ENCODE data around the gene FAM114A1. TPM values are rescaled to one million over a fixed set of nuclear protein-coding genes. Genes with fewer than 3 reads are reported as not detected.
"Not testable (repeated sequence)": the region's sequence is repeated elsewhere in the genome, so short reads cannot be mapped to it uniquely, and the experiment has no call there.

The FAM114A1 gene
- total RNA-seq, 1 donor from 2014 or later, result 41.6 TPM

DNA sequence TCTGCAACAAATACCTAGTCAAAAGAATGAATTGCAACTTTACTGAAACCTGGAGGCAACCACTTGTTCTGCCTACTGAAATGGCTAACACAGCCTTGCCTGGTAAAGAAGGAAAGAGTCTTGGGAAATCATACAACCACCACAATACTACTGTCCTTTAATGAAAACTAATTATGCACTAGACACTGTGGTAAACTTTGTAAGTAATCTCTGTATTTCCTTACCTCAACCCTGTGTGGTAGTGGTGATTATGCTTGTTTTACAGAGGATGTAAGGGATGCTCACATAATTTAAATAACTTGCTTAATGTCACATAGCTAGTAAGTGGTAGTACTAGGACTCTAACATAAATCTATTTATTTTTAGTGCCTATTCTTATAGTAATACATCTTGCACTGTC lies 119.9 kb downstream of the FAM114A1 start:
- no peak for DNase-seq
- Histone ChIP-seq H3K9me3 (no peaks in the 10 kb centered on the region), H3K27ac (no peak overlapping the region), H3K36me3 (no peaks in the 10 kb centered on the region), H3K27me3 (ENCODE audit: low read depth) (no peaks in the 10 kb centered on the region), H3K4me1 (no peaks in the 10 kb centered on the region), H3K4me3 (no peak overlapping the region)
- TF ChIP-seq, protein P1, sequence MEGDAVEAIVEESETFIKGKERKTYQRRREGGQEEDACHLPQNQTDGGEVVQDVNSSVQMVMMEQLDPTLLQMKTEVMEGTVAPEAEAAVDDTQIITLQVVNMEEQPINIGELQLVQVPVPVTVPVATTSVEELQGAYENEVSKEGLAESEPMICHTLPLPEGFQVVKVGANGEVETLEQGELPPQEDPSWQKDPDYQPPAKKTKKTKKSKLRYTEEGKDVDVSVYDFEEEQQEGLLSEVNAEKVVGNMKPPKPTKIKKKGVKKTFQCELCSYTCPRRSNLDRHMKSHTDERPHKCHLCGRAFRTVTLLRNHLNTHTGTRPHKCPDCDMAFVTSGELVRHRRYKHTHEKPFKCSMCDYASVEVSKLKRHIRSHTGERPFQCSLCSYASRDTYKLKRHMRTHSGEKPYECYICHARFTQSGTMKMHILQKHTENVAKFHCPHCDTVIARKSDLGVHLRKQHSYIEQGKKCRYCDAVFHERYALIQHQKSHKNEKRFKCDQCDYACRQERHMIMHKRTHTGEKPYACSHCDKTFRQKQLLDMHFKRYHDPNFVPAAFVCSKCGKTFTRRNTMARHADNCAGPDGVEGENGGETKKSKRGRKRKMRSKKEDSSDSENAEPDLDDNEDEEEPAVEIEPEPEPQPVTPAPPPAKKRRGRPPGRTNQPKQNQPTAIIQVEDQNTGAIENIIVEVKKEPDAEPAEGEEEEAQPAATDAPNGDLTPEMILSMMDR (IDR thresholded peaks at IDR 0.05), result no peak
- intact Hi-C loops (cut with DNase I), result no loop called here
- no peak for ATAC-seq

- H3K4me3 ChIP-seq; H3K27me3 ChIP-seq (ENCODE audit: low read depth); ATAC-seq; intact Hi-C loops (cut with DNase I); H3K4me1 ChIP-seq; H3K36me3 ChIP-seq; DNase-seq; H3K9me3 ChIP-seq; H3K27ac ChIP-seq: not testable (repeated sequence)
Observed at GRCh38 chr4:38988353-38988752, 120.7 kb downstream of the FAM114A1 start.

DNA sequence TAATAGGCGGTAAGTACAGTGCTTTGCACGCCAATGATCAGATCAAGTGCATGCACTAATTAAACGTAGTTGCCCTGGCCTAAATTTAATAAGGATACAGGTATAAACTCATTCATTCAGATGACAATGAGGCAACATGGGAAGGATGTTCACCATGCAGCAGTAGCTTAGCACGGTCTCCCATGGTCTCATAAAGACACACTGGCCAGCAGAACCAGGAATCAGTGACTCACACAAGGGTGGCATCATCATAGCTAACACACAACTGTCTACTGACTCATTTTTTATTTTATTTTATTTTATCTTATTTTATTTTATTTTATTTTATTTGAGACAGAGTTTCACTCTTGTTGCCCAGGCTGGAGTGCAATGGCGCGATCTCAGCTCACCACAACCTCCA lies 121.9 kb downstream of the FAM114A1 start:
- Histone ChIP-seq H3K27ac (no peak overlapping the region), H3K4me3 (no peak overlapping the region), H3K9me3 (no peaks in the 10 kb centered on the region), H3K36me3 (no peaks in the 10 kb centered on the region), H3K27me3 (ENCODE audit: low read depth) (no peaks in the 10 kb centered on the region), H3K4me1 (no peaks in the 10 kb centered on the region)
- DNase-seq (no peak), ATAC-seq (no peak)
- TF ChIP-seq, protein P1 (IDR thresholded peaks at IDR 0.05), result no peak
- intact Hi-C loops (cut with DNase I), result no loop called here

DNA sequence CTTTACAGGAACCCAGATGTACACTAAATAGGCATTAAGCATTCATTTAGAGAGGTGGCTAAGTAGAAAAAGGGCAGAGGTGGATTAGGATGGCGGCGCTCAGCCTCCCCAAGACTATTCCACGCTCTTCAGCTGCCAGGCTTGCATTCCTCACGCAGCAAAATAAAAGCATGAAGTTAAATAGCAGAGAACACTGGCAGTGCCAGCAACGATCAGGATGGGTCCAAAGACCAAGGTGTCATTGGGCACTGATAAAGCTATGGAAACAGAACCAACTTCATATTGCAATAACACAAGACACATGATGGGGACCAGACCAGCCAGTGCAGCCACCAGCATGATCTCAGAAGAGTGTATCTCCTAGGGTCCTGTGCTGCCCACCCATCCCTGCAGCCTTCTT lies 122.6 kb downstream of the FAM114A1 start:
- TF ChIP-seq, protein P1 (IDR thresholded peaks at IDR 0.05), result no peak
- H3K9me3 ChIP-seq, result no peaks in the 10 kb centered on the region
- ATAC-seq, result no peak
- H3K4me3 ChIP-seq, result no peak overlapping the region
- H3K27me3 ChIP-seq (ENCODE audit: low read depth), result no peaks in the 10 kb centered on the region
- intact Hi-C loops (cut with DNase I), result no loop called here
- no peak for DNase-seq
- no peak overlapping the region for H3K27ac ChIP-seq
- H3K36me3 ChIP-seq, result no peaks in the 10 kb centered on the region
- no peaks in the 10 kb centered on the region for H3K4me1 ChIP-seq

- DNase-seq, result no peak
- no peaks in the 10 kb centered on the region for H3K27me3 ChIP-seq (ENCODE audit: low read depth)
- H3K27ac ChIP-seq, result no peak overlapping the region
- ATAC-seq, result no peak
- no peaks in the 10 kb centered on the region for H3K4me1 ChIP-seq
- intact Hi-C loops (cut with DNase I), result no loop called here
- no peaks in the 10 kb centered on the region for H3K36me3 ChIP-seq
- TF ChIP-seq, protein P1 (IDR thresholded peaks at IDR 0.05), result no peak
- no peak overlapping the region for H3K4me3 ChIP-seq
- no peaks in the 10 kb centered on the region for H3K9me3 ChIP-seq
Observed at GRCh38 chr4:38993683-38994082, 126.1 kb downstream of the FAM114A1 start.

- DNase-seq (no peak), ATAC-seq (no peak)
- no peaks in the 10 kb centered on the region for H3K27me3 ChIP-seq (ENCODE audit: low read depth)
Observed at GRCh38 chr4:38994135-38994534, 126.5 kb downstream of the FAM114A1 start.

More at GRCh38 chr4:38994135-38994534, 126.5 kb downstream of the FAM114A1 start:
- Histone ChIP-seq H3K36me3 (no peaks in the 10 kb centered on the region), H3K4me1 (no peaks in the 10 kb centered on the region), H3K27ac (no peak overlapping the region), H3K4me3 (no peak overlapping the region), H3K9me3 (no peaks in the 10 kb centered on the region)
- TF ChIP-seq, protein P1 (IDR thresholded peaks at IDR 0.05), result no peak
- intact Hi-C loops (cut with DNase I), result no loop called here

Small RNA genes within 50 kb of the gene (microRNA-seq; reads per million reads assigned to microRNA genes)
- 595 reads per million, percentile 75 among the genes with 10 or more reads in this experiment for gene MIR574 (ENCODE audit: borderline number of aligned reads)

Other genes starting within 250 kb of the FAM114A1 start
- 58.0 TPM for gene KLF3, start 203.6 kb upstream of the FAM114A1 start, total RNA-seq
- 1.2 TPM for gene TLR10, start 84.8 kb upstream of the FAM114A1 start, total RNA-seq
- gene TLR1, start 63.0 kb upstream of the FAM114A1 start, total RNA-seq, result 35.3 TPM
- gene TLR6, start 11.0 kb upstream of the FAM114A1 start, total RNA-seq, result 12.4 TPM
- 0.62 TPM for gene TMEM156, start 164.6 kb downstream of the FAM114A1 start, total RNA-seq
- 28.8 TPM for gene KLHL5, start 194.4 kb downstream of the FAM114A1 start, total RNA-seq

Data from lower lobe of right lung (tissue), 2 donors.